K562 (cell line): ENCODE results near the gene FAM20B.

Source experiments
- ADNP ChIP-seq: fragments of 200-800 bp; sonication (Bioruptor generic); IDR thresholded peaks from 2 replicates; pipeline ENCODE4 v1.6.1; 2016; ENCODE audit warnings: missing genetic modification characterization, missing compliant biosample characterization
- BCL6 ChIP-seq: fragments of 250-450 bp; sonication (Bioruptor Pico); IDR thresholded peaks from 2 replicates; pipeline ENCODE4 v1.4.0; 2020
- BRF1 ChIP-seq: IDR thresholded peaks from 3 replicates; pipeline ENCODE4 v1.6.1; 2011; ENCODE audit warnings: borderline replicate concordance, mild to moderate bottlenecking; ENCODE audit not compliant: insufficient read length; ENCODE audit errors: extremely low read depth
- HNRNPH1 ChIP-seq: fragments of 200-400 bp; formaldehyde crosslinking; optimal IDR thresholded peaks from 2 replicates; pipeline ENCODE3; 2017; ENCODE audit warnings: low read depth, mild to moderate bottlenecking, low read length, moderate library complexity
- JUNB ChIP-seq: fragments of 450-650 bp; formaldehyde crosslinking; conservative IDR thresholded peaks from 2 replicates; pipeline ENCODE4 v1.4.0; 2020; ENCODE audit warnings: mild to moderate bottlenecking
- MCM3 ChIP-seq: fragments of 450-650 bp; IDR thresholded peaks from 2 replicates; pipeline ENCODE4 v1.6.1; 2016
- POLR2A ChIP-seq: fragments of 450-650 bp; conservative IDR thresholded peaks from 2 replicates; pipeline ENCODE4 v1.6.1; 2016
- RAD21 ChIP-seq, 2 experiments: fragments of 250-450 bp in 1 of 2; fragments of 450-650 bp in 1 of 2; sonication (Bioruptor Pico) in 1 of 2; formaldehyde crosslinking in 1 of 2; IDR thresholded peaks in 1 of 2; conservative IDR thresholded peaks in 1 of 2; 2 replicates each; pipeline versions ENCODE4 v1.4.0 to v1.8.0; 2020 to 2022; ENCODE audit warnings: mild to moderate bottlenecking in 2 of 2, moderate library complexity in 1 of 2
- RCOR1 ChIP-seq, 2 experiments: IDR thresholded peaks; 2 replicates each; pipeline ENCODE4 v1.6.1; 2012; ENCODE audit warnings: low read depth in 2 of 2, low read length in 2 of 2, borderline replicate concordance in 1 of 2, improper control_type of control experiment in 1 of 2
- ZNF124 ChIP-seq: sonication (generic); formaldehyde crosslinking; IDR thresholded peaks from 2 replicates; pipeline ENCODE4 v1.8.1; 2022; ENCODE audit warnings: missing genetic modification reagents
- TF ChIP-seq, protein P1 (sequence below), 3 experiments: IDR thresholded peaks in 2 of 3; conservative IDR thresholded peaks in 1 of 3; 2 replicates each; pipeline ENCODE4 v1.5.1; 2011 to 2012; ENCODE audit warnings: low read length in 3 of 3, mild to moderate bottlenecking in 3 of 3, control low read depth in 2 of 3, improper control_type of control experiment in 1 of 3, inconsistent platforms in 1 of 3, low read depth in 1 of 3, mixed read lengths in 1 of 3, moderate library complexity in 1 of 3; ENCODE audit not compliant: insufficient read depth in 2 of 3

DNA sequence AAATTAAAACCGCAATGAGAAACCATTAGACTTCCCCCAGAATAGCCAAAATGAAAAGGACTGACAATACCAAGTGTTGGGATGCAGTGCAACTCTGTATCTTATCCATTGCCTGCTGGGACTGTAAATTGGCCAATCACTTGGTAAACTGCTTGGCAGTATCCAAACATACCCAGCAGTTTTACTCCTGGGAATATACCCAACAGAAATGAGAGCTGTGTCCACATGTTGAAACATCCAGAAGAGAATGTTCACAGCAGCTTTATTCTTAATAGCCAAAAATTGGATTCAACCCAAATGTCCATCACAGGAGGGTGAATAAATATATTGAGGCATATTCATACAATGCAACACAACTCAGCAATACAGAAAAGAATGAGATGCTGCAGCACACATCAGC, 13.7 kb upstream of the FAM20B start:
- no peak for TF ChIP-seq ADNP
- TF ChIP-seq RCOR1 (IDR thresholded peaks at IDR 0.05; ENCODE audit: borderline replicate concordance in 1 of 2, low read depth in 2 of 2, low read length in 2 of 2): no peak
- TF ChIP-seq, protein P1, sequence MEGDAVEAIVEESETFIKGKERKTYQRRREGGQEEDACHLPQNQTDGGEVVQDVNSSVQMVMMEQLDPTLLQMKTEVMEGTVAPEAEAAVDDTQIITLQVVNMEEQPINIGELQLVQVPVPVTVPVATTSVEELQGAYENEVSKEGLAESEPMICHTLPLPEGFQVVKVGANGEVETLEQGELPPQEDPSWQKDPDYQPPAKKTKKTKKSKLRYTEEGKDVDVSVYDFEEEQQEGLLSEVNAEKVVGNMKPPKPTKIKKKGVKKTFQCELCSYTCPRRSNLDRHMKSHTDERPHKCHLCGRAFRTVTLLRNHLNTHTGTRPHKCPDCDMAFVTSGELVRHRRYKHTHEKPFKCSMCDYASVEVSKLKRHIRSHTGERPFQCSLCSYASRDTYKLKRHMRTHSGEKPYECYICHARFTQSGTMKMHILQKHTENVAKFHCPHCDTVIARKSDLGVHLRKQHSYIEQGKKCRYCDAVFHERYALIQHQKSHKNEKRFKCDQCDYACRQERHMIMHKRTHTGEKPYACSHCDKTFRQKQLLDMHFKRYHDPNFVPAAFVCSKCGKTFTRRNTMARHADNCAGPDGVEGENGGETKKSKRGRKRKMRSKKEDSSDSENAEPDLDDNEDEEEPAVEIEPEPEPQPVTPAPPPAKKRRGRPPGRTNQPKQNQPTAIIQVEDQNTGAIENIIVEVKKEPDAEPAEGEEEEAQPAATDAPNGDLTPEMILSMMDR (IDR thresholded peaks at IDR 0.05 in 2 of 3, conservative IDR thresholded peaks at IDR 0.05 in 1 of 3; ENCODE audit: insufficient read depth in 2 of 3, low read depth in 1 of 3, low read length in 3 of 3): no peak
- TF ChIP-seq POLR2A: no peak
- no peak for TF ChIP-seq BCL6 (CRISPR knock-in tag)
- no peak for TF ChIP-seq JUNB (CRISPR knock-in tag)
- TF ChIP-seq BRF1: no peak
- no peak for TF ChIP-seq ZNF124 (CRISPR knock-in tag)
- no peak for TF ChIP-seq HNRNPH1
- no peak for TF ChIP-seq RAD21 (CRISPR knock-in tag; conservative IDR thresholded peaks at IDR 0.05 in 1 of 2, IDR thresholded peaks at IDR 0.05 in 1 of 2)
- TF ChIP-seq MCM3: no peak
